Neural progenitor cell (in vitro differentiated cells): ENCODE measurements around the gene FBXW7. TPM values are rescaled to one million over a fixed set of nuclear protein-coding genes. Genes with fewer than 3 reads are reported as not detected.
A peak's percentile ranks its signal among the peaks of the same experiment; 100 is the strongest.

Source experiments
- DNase-seq: peaks from one replicate; pipeline ENCODE4 v3.0.0-alpha.2; 2016; ENCODE audit warnings: low spot score
- H2AFZ ChIP-seq: fragments of 200-600 bp; sonication (generic); replicated peaks from 2 replicates; pipeline ENCODE4 v1.6.1; 2016; ENCODE audit warnings: antibody characterized with exemption
- H3F3A ChIP-seq: fragments of 200-600 bp; sonication (generic); 2 replicates; pipeline ENCODE4 v1.6.1; 2016; ENCODE audit warnings: antibody characterized with exemption, low read depth
- H3K27ac ChIP-seq: fragments of 200-600 bp; sonication (generic); 2 replicates; pipeline ENCODE4 v1.5.1; 2016; ENCODE audit warnings: mild to moderate bottlenecking
- H3K27me3 ChIP-seq: fragments of 200-600 bp; sonication (generic); 2 replicates; pipeline ENCODE4 v1.6.1; 2016; ENCODE audit warnings: mild to moderate bottlenecking, moderate library complexity
- H3K36me3 ChIP-seq: fragments of 200-600 bp; sonication (generic); 2 replicates; pipeline ENCODE4 v1.5.1; 2016
- H3K4me1 ChIP-seq: fragments of 200-600 bp; sonication (generic); 2 replicates; pipeline ENCODE4 v1.6.1; 2016; ENCODE audit warnings: mixed run types
- H3K4me2 ChIP-seq: fragments of 200-600 bp; sonication (generic); 2 replicates; pipeline ENCODE4 v1.6.1; 2016
- H3K4me3 ChIP-seq: fragments of 200-600 bp; sonication (generic); 2 replicates; pipeline ENCODE4 v1.5.1; 2016
- H3K79me2 ChIP-seq: fragments of 200-600 bp; sonication (generic); 2 replicates; pipeline ENCODE4 v1.6.1; 2016; ENCODE audit warnings: low read depth
- H3K9ac ChIP-seq: fragments of 200-600 bp; sonication (generic); 2 replicates; pipeline ENCODE4 v1.6.1; 2016
- H3K9me3 ChIP-seq: fragments of 200-600 bp; sonication (generic); 2 replicates; pipeline ENCODE4 v1.5.1; 2016; ENCODE audit warnings: low read depth
- H4K20me1 ChIP-seq: fragments of 200-600 bp; sonication (generic); 2 replicates; pipeline ENCODE4 v1.6.1; 2016; ENCODE audit warnings: low read depth
- H3K27ac Mint-ChIP-seq: 3 replicates; pipeline ENCODE4 v1.8.0; 2021; ENCODE audit warnings: mixed read lengths
- H3K27me3 Mint-ChIP-seq: 2 replicates; pipeline ENCODE4 v1.8.0; 2022; ENCODE audit warnings: low read depth, mild to moderate bottlenecking, inconsistent platforms, moderate library complexity, mixed read lengths; ENCODE audit not compliant: insufficient read depth
- H3K36me3 Mint-ChIP-seq: 3 replicates; pipeline ENCODE4 v1.8.0; 2021; ENCODE audit warnings: mixed read lengths
- H3K4me1 Mint-ChIP-seq: 3 replicates; pipeline ENCODE4 v1.8.0; 2021; ENCODE audit warnings: mixed read lengths
- H3K4me3 Mint-ChIP-seq: 3 replicates; pipeline ENCODE4 v1.8.0; 2021; ENCODE audit warnings: mild to moderate bottlenecking, moderate library complexity, mixed read lengths
- H3K9me3 Mint-ChIP-seq: 3 replicates; pipeline ENCODE4 v1.8.0; 2020; ENCODE audit warnings: mixed read lengths
- CTCF ChIP-seq: fragments of 200-600 bp; sonication (generic); IDR thresholded peaks from 2 replicates; pipeline ENCODE4 v1.5.1; 2017; ENCODE audit warnings: antibody characterized with exemption, mild to moderate bottlenecking
- EZH2 ChIP-seq: fragments of 200-600 bp; sonication (generic); IDR thresholded peaks from 2 replicates; pipeline ENCODE4 v1.6.1; 2017; ENCODE audit warnings: antibody characterized with exemption, mild to moderate bottlenecking, moderate library complexity
- EZH2phosphoT487 ChIP-seq: fragments of 200-600 bp; sonication (generic); IDR thresholded peaks from 2 replicates; pipeline ENCODE4 v1.6.1; 2017; ENCODE audit warnings: antibody characterized with exemption
- total RNA-seq: library from RNA; depleted of rRNA; stranded (reverse); fragments of >200 nt; gene quantifications from 2 replicates; pipeline ENCODE4 v1.2.3, GENCODE V29; 2015; ENCODE audit warnings: low replicate concordance

FBXW7 gene
- total RNA-seq, 1 donor from 2014 or later: 43.9 TPM

- Histone ChIP-seq H3K9ac (no peak overlapping the region), H4K20me1 (no peaks in the 10 kb centered on the region), H3K4me3 (no peak overlapping the region), H3K79me2 (no peaks in the 10 kb centered on the region), H3K27me3 (no peaks in the 10 kb centered on the region), H3K27ac (no peak overlapping the region), H3F3A (no peaks in the 10 kb centered on the region), H3K36me3 (no peaks in the 10 kb centered on the region), H2AFZ (no peak overlapping the region), H3K9me3 (no peaks in the 10 kb centered on the region), H3K4me2 (no peak overlapping the region), H3K4me1 (no peaks in the 10 kb centered on the region)
- H3K36me3 Mint-ChIP-seq: no peaks in the 10 kb centered on the region
- TF ChIP-seq EZH2phosphoT487 (no peak), EZH2 (no peak), CTCF (no peak)
- H3K27ac Mint-ChIP-seq: no peak overlapping the region
- H3K9me3 Mint-ChIP-seq: no peaks in the 10 kb centered on the region
- H3K27me3 Mint-ChIP-seq: peaks cover 3% of the 10 kb centered on the region
- no peak overlapping the region for H3K4me3 Mint-ChIP-seq
- H3K4me1 Mint-ChIP-seq: no peaks in the 10 kb centered on the region
- DNase-seq: no peak
Observed at GRCh38 chr4:152306541-152306940, 229.4 kb downstream of the FBXW7 start.

- Histone ChIP-seq H3K9ac (no peak overlapping the region), H3K27me3 (no peaks in the 10 kb centered on the region), H4K20me1 (no peaks in the 10 kb centered on the region), H3K27ac (no peak overlapping the region), H3K36me3 (no peaks in the 10 kb centered on the region), H3K79me2 (no peaks in the 10 kb centered on the region), H3K4me2 (no peak overlapping the region), H3K4me1 (no peaks in the 10 kb centered on the region), H3K9me3 (no peaks in the 10 kb centered on the region), H3F3A (no peaks in the 10 kb centered on the region), H3K4me3 (no peak overlapping the region), H2AFZ (peak overlapping the region; percentile 68)
- Mint-ChIP-seq H3K9me3 (no peaks in the 10 kb centered on the region), H3K36me3 (no peaks in the 10 kb centered on the region), H3K27ac (no peak overlapping the region), H3K4me1 (no peaks in the 10 kb centered on the region), H3K27me3 (no peaks in the 10 kb centered on the region), H3K4me3 (peak overlapping the region; percentile 16)
- no peak for DNase-seq
- TF ChIP-seq EZH2: no peak
- TF ChIP-seq CTCF: no peak
- TF ChIP-seq EZH2phosphoT487: no peak
Observed at GRCh38 chr4:152304220-152304619, 231.7 kb downstream of the FBXW7 start.

- TF ChIP-seq CTCF (no peak), EZH2 (no peak), EZH2phosphoT487 (no peak)
- Histone ChIP-seq H3K4me1 (no peaks in the 10 kb centered on the region), H3K27ac (no peak overlapping the region), H3K36me3 (no peaks in the 10 kb centered on the region), H3K79me2 (no peaks in the 10 kb centered on the region), H3K4me3 (no peak overlapping the region), H3K4me2 (no peak overlapping the region), H2AFZ (no peak overlapping the region), H3K9me3 (no peaks in the 10 kb centered on the region), H3K9ac (no peak overlapping the region), H3K27me3 (no peaks in the 10 kb centered on the region), H4K20me1 (no peaks in the 10 kb centered on the region), H3F3A (no peaks in the 10 kb centered on the region)
- Mint-ChIP-seq H3K4me3 (no peak overlapping the region), H3K36me3 (no peaks in the 10 kb centered on the region), H3K4me1 (peaks cover 5% of the 10 kb centered on the region), H3K27ac (no peak overlapping the region), H3K9me3 (no peaks in the 10 kb centered on the region), H3K27me3 (peaks cover 2% of the 10 kb centered on the region)
- no peak for DNase-seq
Observed at GRCh38 chr4:152301381-152301780, 234.5 kb downstream of the FBXW7 start.
